B cell (primary cell): ENCODE data around the gene BMP2K.

Source experiments
- CTCF ChIP-seq: fragments of 200-600 bp; IDR thresholded peaks from one replicate; pipeline ENCODE4 v1.8.0; 2022; ENCODE audit warnings: antibody characterized with exemption, mild to moderate bottlenecking
- EZH2 ChIP-seq: IDR thresholded peaks from 2 replicates; pipeline ENCODE4 v1.6.1; 2012; ENCODE audit warnings: borderline replicate concordance, low read depth, mild to moderate bottlenecking, moderate library complexity, low read length; ENCODE audit not compliant: insufficient read depth, poor library complexity, severe bottlenecking

DNA sequence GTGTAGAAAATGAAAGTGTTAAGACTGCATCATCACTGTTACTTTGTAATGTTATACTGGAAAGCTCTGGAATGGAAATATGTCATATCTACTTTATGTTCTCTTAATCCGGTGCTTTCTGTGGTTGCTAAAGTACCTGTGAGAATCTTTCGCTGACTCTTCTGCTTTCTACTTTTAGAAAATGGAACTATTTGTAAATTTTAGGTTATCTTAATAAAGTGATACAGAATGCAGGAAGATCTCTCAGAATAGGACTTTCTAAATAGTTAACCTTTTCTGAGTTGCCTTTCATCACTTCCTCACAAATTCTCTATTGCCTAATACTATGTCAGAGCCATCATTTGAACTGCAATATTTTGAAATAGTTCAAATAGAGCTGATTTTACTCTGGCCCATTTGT lies 69.3 kb downstream of the BMP2K start:
- TF ChIP-seq CTCF = no peak
- no peak for TF ChIP-seq EZH2
